GM12878 (cell line): Measurements from ENCODE around the gene GRM7. TPM values are rescaled to one million over a fixed set of nuclear protein-coding genes. Genes with fewer than 3 reads are reported as not detected.

Experiments used
- ATAC-seq: fragments of 200-7000 bp; cut with Tn5 transposase; 3 replicates; pipeline ENCODE4 v1.9.1; 2020; ENCODE audit warnings: mild to moderate bottlenecking, moderate library complexity
- BruUV-seq: library from RNA; stranded (reverse); fragments of 400-500 nt; replicated peaks from 2 replicates; lab custom pipeline; 2021; lab: Mats Ljungman, UMichigan
- CTCF ChIA-PET: fragments of 300-600 bp; sonication (Branson Sonifier 250); formaldehyde crosslinking; extraction: SDS; loops from one replicate; lab custom pipeline; 2021; ENCODE audit warnings: inconsistent platforms; lab: Yijun Ruan, JAX
- POLR2A ChIA-PET: fragments of 350-600 bp; formaldehyde crosslinking; extraction: SDS; loops from one replicate; lab custom pipeline; 2021; ENCODE audit warnings: inconsistent platforms; lab: Charles Lee
- RAD21 ChIA-PET: fragments of 300-600 bp; sonication (Branson Sonifier 250); formaldehyde crosslinking; loops from one replicate; lab custom pipeline; 2023; ENCODE audit warnings: antibody characterized with exemption; ENCODE audit not compliant: unreplicated experiment; lab: Charles Lee
- SMC1A ChIA-PET: fragments of 300-600 bp; sonication (Branson Sonifier 250); formaldehyde crosslinking; loops from one replicate; lab custom pipeline; 2023; ENCODE audit not compliant: unreplicated experiment, uncharacterized antibody; lab: Charles Lee
- DNase-seq: peaks from one replicate; pipeline ENCODE4 v3.0.0-alpha.2; 2011; ENCODE audit warnings: low read depth, low spot score
- FAIRE-seq: peaks from 3 replicates; lab custom pipeline; 2011; peaks lifted over from hg19 to GRCh38; lab: Jason Lieb, UNC
- H2AFZ ChIP-seq: 2 replicates; pipeline ENCODE4 v1.6.0; 2011; ENCODE audit warnings: low read depth, low read length, control low read depth; ENCODE audit not compliant: control insufficient read depth
- H3K27ac ChIP-seq: 2 replicates; pipeline ENCODE4 v1.5.1; 2011; ENCODE audit warnings: control low read depth; ENCODE audit not compliant: control insufficient read depth, insufficient read depth
- H3K27me3 ChIP-seq, 2 experiments: replicated peaks in 1 of 2; 2 replicates each; pipeline versions ENCODE4 v1.6.0 to v1.6.1; 2011; ENCODE audit warnings: low read length in 1 of 2; ENCODE audit not compliant: control insufficient read depth in 2 of 2, insufficient read depth in 2 of 2
- H3K36me3 ChIP-seq, 2 experiments: 2 replicates each; pipeline ENCODE4 v1.5.1; 2011; ENCODE audit warnings: low read length in 1 of 2; ENCODE audit not compliant: control insufficient read depth in 2 of 2, insufficient read depth in 2 of 2
- H3K4me1 ChIP-seq: 2 replicates; pipeline ENCODE4 v1.6.1; 2011; ENCODE audit warnings: mild to moderate bottlenecking, low read length, moderate library complexity, mixed read lengths; ENCODE audit not compliant: control insufficient read depth, insufficient read depth
- H3K4me2 ChIP-seq: 2 replicates; pipeline ENCODE4 v1.6.0; 2011; ENCODE audit warnings: control low read depth; ENCODE audit not compliant: control insufficient read depth, insufficient read depth
- H3K4me3 ChIP-seq: fragments of 200-600 bp; sonication (generic); 2 replicates; pipeline ENCODE4 v1.5.1; 2016
- H3K79me2 ChIP-seq: 2 replicates; pipeline ENCODE4 v1.6.0; 2011; ENCODE audit warnings: low read length; ENCODE audit not compliant: control insufficient read depth, insufficient read depth
- H3K9ac ChIP-seq: 2 replicates; pipeline ENCODE4 v1.8.0; 2011; ENCODE audit warnings: low read length, control low read depth, mixed read lengths; ENCODE audit not compliant: control insufficient read depth, insufficient read depth
- H3K9me3 ChIP-seq: replicated peaks from 3 replicates; pipeline ENCODE4 v1.5.1; 2011; ENCODE audit warnings: mild to moderate bottlenecking, low read length; ENCODE audit not compliant: control insufficient read depth, insufficient read depth
- H4K20me1 ChIP-seq: 2 replicates; pipeline ENCODE4 v1.6.0; 2011; ENCODE audit not compliant: control insufficient read depth, insufficient read depth
- BRCA1 ChIP-seq: IDR thresholded peaks from 2 replicates; pipeline ENCODE4 v1.6.1; 2011; ENCODE audit warnings: low read depth, low read length, improper control_type of control experiment
- IKZF1 ChIP-seq: fragments of 450-650 bp; conservative IDR thresholded peaks from 2 replicates; pipeline ENCODE4 v1.6.1; 2017; ENCODE audit warnings: antibody characterized with exemption, mild to moderate bottlenecking
- IKZF2 ChIP-seq, 2 experiments: fragments of 450-650 bp; IDR thresholded peaks; 2 replicates each; pipeline ENCODE4 v1.6.1; 2017; ENCODE audit warnings: mild to moderate bottlenecking in 2 of 2, moderate library complexity in 2 of 2
- IRF4 ChIP-seq: IDR thresholded peaks from 2 replicates; pipeline ENCODE4 v1.6.1; 2011; ENCODE audit warnings: low read depth, low read length
- MTA2 ChIP-seq: fragments of 450-650 bp; IDR thresholded peaks from 2 replicates; pipeline ENCODE4 v1.6.1; 2016; ENCODE audit warnings: low read depth, mild to moderate bottlenecking, moderate library complexity
- MXI1 ChIP-seq: fragments of 150-350 bp; IDR thresholded peaks from 2 replicates; pipeline ENCODE4 v1.6.1; 2011; ENCODE audit warnings: low read depth, mild to moderate bottlenecking, inconsistent platforms, low read length, improper control_type of control experiment
- RBBP5 ChIP-seq: fragments of 200-600 bp; sonication (generic); conservative IDR thresholded peaks from 2 replicates; pipeline ENCODE4 v1.6.1; 2016
- SMAD5 ChIP-seq: IDR thresholded peaks from 2 replicates; pipeline ENCODE4 v1.6.1; 2016; ENCODE audit warnings: antibody characterized with exemption, low read depth
- ZZZ3 ChIP-seq: IDR thresholded peaks from 2 replicates; pipeline ENCODE4 v1.6.1; 2011; ENCODE audit warnings: low read depth; ENCODE audit not compliant: control insufficient read depth, insufficient read length
- whole genome bisulfite sequencing: methylation state at CpG from one replicate; pipeline ENCODE4 v1.1.6; 2016; ENCODE audit warnings: low lambda C conversion rate; ENCODE audit not compliant: insufficient replicate concordance, insufficient coverage; ENCODE audit errors: missing lambda C conversion rate; 5-methylcytosine and 5-hydroxymethylcytosine counted together
- in situ Hi-C: fragments of 300-500 bp; cut with MboI; formaldehyde crosslinking; loops from 9 replicates; pipeline ENCODE4 v1.14.3; 2018; ENCODE audit warnings: mixed read lengths
- intact Hi-C: fragments of 100-400 bp; cut with micrococcal nuclease; formaldehyde crosslinking; loops from one replicate; pipeline ENCODE4 v1.14.2; 2022; ENCODE audit not compliant: unreplicated experiment
- polyA plus RNA-seq, 11 experiments: library from polyadenylated mRNA; depleted of rRNA in 4 of 11; unstranded in 6 of 11; stranded (reverse) in 5 of 11; fragments of >200 nt; fragmentation: Nextera tagmentation in 4 of 11; fragmentation: Illumina TruSeq in 1 of 11; extraction: Ambion mirVana in 4 of 11; extraction: Trizol in 1 of 11; gene quantifications; 1 replicate in 1 of 11; 2 replicates in 10 of 11; pipeline versions ENCODE4 v1.2.1 to v1.2.3, GENCODE V29; 2011 to 2016; ENCODE audit warnings: inconsistent platforms in 2 of 11, missing spikeins in 2 of 11, low read depth in 1 of 11
- total RNA-seq, 4 experiments: library from RNA; depleted of rRNA in 3 of 4; stranded (reverse); fragments of >200 nt in 3 of 4; fragmentation: Illumina TruSeq in 1 of 4; extraction: Trizol in 1 of 4; gene quantifications; 2 replicates each; pipeline versions ENCODE4 v1.2.1 to v1.2.3, GENCODE V29; 2013 to 2021
- TF ChIP-seq, protein P1 (sequence below): IDR thresholded peaks from 2 replicates; pipeline ENCODE4 v1.6.1; 2011; ENCODE audit warnings: low read depth, low read length, improper control_type of control experiment, borderline replicate concordance
- TF ChIP-seq, protein P2 (sequence below): fragments of 450-650 bp; IDR thresholded peaks from 2 replicates; pipeline ENCODE4 v1.6.1; 2017; ENCODE audit warnings: borderline replicate concordance
- TF ChIP-seq, protein P3 (sequence below): IDR thresholded peaks from 2 replicates; pipeline ENCODE4 v1.6.1; 2012; ENCODE audit warnings: low read depth, low read length, improper control_type of control experiment

The GRM7 gene
- total and polyA plus RNA-seq, 10 of the 15 experiments (the other 5 are each of a cell fraction or from before 2014, with no cell fraction given), result not detected

DNA sequence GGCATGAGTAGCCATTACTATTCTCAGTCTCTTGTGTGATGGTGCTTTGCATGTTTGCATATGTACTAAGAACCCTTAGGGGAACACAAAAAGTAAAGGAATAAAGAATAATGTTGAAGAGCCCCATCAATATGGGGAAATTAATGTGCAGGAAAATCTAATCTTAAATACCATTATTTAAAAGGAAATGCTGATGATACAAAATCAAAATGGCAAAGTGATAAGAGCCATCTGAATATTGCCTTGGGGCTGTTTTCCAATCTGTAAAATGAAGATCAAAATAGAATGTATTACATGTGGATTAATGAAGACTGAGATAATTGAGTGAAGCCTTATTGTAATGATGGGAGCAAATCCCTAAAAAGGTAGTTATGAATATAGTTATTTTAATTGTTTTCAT lies 771.4 kb downstream of the GRM7 start:
- H3K36me3 ChIP-seq, result no peaks in the 10 kb centered on the region
- FAIRE-seq (no peak), ATAC-seq (no peak), DNase-seq (no peak)
- H3K79me2 ChIP-seq, result no peaks in the 10 kb centered on the region
- no TSS peak for BruUV-seq
- no peak overlapping the region for H2AFZ ChIP-seq
- no peaks in the 10 kb centered on the region for H3K27me3 ChIP-seq
- intact Hi-C loops, result no loop called here
- no peak overlapping the region for H3K27ac ChIP-seq
- no peak overlapping the region for H3K9ac ChIP-seq
- in situ Hi-C loops, result no loop called here
- ChIA-PET RAD21 (no interaction called here), SMC1A (no interaction called here), CTCF (no interaction called here), POLR2A (no interaction called here)
- H3K9me3 ChIP-seq, result no peaks in the 10 kb centered on the region
- no peaks in the 10 kb centered on the region for H3K4me1 ChIP-seq
- no peaks in the 10 kb centered on the region for H4K20me1 ChIP-seq
- no peak overlapping the region for H3K4me3 ChIP-seq
- no peak overlapping the region for H3K4me2 ChIP-seq
- no peak for TF ChIP-seq IRF4
- TF ChIP-seq MXI1, result no peak
- TF ChIP-seq SMAD5, result no peak
- TF ChIP-seq, protein P1, sequence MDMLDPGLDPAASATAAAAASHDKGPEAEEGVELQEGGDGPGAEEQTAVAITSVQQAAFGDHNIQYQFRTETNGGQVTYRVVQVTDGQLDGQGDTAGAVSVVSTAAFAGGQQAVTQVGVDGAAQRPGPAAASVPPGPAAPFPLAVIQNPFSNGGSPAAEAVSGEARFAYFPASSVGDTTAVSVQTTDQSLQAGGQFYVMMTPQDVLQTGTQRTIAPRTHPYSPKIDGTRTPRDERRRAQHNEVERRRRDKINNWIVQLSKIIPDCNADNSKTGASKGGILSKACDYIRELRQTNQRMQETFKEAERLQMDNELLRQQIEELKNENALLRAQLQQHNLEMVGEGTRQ, result no peak
- no peak for TF ChIP-seq ZZZ3
- TF ChIP-seq IKZF2 (IDR thresholded peaks at IDR 0.05), result no peak
- no peak for TF ChIP-seq RBBP5
- TF ChIP-seq IKZF1, result no peak
- no peak for TF ChIP-seq MTA2
- TF ChIP-seq BRCA1, result no peak

DNA sequence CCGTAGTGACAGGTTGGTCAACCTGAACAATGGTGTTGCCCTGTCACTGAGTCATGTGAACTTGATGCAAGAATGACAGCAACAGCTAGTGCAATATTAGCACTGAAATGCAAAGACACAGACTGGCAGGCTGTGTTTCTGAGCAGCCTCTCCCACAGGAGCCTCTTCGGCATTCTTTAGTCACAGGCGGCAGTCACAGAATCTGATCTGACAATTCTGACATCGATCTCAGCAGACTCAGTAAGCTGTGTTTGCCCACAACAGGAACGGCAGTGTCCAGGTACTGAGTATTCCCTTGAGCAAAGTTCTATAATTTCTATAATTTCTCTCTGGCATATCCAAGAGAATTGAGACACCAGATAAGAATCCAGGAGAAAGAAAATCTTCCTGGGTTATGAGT lies 776.8 kb downstream of the GRM7 start:
- CTCF ChIA-PET, result no interaction called here
- no peak for TF ChIP-seq IRF4
- TF ChIP-seq, protein P2, sequence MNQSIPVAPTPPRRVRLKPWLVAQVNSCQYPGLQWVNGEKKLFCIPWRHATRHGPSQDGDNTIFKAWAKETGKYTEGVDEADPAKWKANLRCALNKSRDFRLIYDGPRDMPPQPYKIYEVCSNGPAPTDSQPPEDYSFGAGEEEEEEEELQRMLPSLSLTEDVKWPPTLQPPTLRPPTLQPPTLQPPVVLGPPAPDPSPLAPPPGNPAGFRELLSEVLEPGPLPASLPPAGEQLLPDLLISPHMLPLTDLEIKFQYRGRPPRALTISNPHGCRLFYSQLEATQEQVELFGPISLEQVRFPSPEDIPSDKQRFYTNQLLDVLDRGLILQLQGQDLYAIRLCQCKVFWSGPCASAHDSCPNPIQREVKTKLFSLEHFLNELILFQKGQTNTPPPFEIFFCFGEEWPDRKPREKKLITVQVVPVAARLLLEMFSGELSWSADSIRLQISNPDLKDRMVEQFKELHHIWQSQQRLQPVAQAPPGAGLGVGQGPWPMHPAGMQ, result no peak
- TF ChIP-seq, protein P3, sequence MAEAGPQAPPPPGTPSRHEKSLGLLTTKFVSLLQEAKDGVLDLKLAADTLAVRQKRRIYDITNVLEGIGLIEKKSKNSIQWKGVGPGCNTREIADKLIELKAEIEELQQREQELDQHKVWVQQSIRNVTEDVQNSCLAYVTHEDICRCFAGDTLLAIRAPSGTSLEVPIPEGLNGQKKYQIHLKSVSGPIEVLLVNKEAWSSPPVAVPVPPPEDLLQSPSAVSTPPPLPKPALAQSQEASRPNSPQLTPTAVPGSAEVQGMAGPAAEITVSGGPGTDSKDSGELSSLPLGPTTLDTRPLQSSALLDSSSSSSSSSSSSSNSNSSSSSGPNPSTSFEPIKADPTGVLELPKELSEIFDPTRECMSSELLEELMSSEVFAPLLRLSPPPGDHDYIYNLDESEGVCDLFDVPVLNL, result no peak

More for the DNA sequence above, 776.8 kb downstream of the GRM7 start:
- Histone ChIP-seq H3K36me3 (no peaks in the 10 kb centered on the region), H3K9ac (no peak overlapping the region), H3K27me3 (no peaks in the 10 kb centered on the region), H3K4me3 (no peak overlapping the region), H3K27ac (no peak overlapping the region), H3K4me2 (no peak overlapping the region), H3K9me3 (no peaks in the 10 kb centered on the region), H4K20me1 (no peaks in the 10 kb centered on the region), H2AFZ (no peak overlapping the region), H3K4me1 (no peaks in the 10 kb centered on the region), H3K79me2 (no peaks in the 10 kb centered on the region)
- ChIA-PET SMC1A (no interaction called here), RAD21 (no interaction called here), POLR2A (no interaction called here)
- no peak for DNase-seq
- WGBS, result 45% methylated on average over 5 of the region's 5 CpGs
- in situ Hi-C loops (no loop called here), intact Hi-C loops (no loop called here)
- BruUV-seq, result no TSS peak
- ATAC-seq, result no peak
- FAIRE-seq, result no peak
